GM12872 (cell line): Measurements from ENCODE around the gene KRTAP10-5.

Experiments used
- TF ChIP-seq, protein P1 (sequence below): IDR thresholded peaks from 3 replicates; pipeline ENCODE4 v1.5.1; 2011; ENCODE audit warnings: low read depth, mild to moderate bottlenecking, low read length, moderate library complexity; ENCODE audit not compliant: insufficient read depth

Gene KRTAP10-5

DNA sequence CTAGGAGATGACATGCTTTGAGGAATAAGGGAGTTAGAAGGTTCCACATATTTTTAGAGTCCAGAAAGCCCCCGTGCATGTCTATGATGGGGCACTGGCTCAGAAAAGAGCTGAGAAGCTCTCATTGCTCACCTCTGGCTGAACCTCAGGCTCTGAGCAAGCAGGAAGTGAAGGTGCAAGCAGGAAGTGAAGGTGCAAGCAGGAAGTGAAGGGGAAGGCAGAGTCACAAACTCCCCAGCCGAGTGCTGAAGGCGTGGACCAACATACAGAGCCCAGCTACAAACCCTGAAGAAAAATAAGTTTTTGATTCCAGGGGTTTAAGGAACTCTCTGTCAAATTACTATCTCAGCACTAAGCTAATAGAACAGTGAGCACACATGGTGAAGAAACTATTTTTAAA is 38.5 kb upstream of the KRTAP10-5 start:
- TF ChIP-seq, protein P1, sequence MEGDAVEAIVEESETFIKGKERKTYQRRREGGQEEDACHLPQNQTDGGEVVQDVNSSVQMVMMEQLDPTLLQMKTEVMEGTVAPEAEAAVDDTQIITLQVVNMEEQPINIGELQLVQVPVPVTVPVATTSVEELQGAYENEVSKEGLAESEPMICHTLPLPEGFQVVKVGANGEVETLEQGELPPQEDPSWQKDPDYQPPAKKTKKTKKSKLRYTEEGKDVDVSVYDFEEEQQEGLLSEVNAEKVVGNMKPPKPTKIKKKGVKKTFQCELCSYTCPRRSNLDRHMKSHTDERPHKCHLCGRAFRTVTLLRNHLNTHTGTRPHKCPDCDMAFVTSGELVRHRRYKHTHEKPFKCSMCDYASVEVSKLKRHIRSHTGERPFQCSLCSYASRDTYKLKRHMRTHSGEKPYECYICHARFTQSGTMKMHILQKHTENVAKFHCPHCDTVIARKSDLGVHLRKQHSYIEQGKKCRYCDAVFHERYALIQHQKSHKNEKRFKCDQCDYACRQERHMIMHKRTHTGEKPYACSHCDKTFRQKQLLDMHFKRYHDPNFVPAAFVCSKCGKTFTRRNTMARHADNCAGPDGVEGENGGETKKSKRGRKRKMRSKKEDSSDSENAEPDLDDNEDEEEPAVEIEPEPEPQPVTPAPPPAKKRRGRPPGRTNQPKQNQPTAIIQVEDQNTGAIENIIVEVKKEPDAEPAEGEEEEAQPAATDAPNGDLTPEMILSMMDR: no peak

DNA sequence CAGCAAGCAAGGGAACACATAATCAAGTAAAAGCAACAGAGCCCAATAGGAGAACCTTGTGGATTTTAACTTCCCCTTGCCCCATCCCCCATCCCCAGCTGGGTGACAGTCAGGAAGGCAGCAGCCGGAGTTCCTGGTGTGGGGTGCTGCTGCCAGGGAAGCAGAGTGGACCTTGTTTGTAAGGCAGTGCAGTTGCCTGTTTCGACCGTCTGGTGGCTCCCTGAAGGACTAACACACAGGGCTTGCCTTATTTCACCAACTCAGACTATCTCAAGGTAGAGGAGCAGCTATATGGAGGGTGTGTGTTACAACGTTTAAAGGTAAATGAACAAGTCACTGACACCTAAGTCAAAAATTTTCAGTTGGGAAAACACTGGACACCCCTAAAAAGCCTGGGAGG is 38.1 kb upstream of the KRTAP10-5 start:
- TF ChIP-seq, protein P1: 0 out of 3 replicates have a peak, but pooled peaks have one; percentile 28

DNA sequence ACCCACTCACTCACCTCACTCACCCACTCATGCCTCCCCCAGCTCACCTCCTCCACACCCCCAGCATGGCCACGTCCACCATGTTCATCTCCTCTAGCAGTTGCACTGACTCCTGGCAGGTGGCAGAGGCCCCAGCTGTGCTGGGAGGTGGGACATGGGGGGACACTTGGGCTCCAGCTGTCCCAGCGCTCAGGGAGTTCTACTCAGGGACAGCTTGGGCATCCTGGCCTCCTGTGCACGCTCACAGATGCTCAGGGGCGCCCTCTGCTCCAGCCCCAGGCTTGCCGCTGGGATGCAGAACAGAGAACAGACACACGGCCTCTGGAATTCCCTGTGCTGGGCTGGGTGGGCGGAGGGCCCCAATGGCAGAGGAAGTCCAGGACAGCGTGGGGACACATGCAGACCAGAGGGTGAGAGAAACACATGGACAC is 36.7 kb upstream of the KRTAP10-5 start:
- TF ChIP-seq, protein P1: no peak

DNA sequence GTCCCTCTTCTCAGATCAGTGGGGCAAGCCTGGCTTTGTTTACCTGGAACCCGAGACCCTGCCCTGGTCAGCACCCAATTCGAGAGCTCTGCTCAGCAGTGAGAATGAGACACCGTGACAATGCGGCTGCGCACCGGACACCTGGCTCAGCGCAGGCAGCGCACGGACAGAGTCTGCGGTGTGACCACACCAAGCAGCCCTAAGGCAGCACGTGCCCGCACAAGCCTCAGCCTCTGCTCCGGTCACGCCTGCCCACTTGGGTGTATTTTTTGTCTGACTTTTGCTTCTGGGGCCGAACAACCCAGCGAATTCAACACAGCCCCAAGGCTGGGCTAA is 36.2 kb upstream of the KRTAP10-5 start:
- TF ChIP-seq, protein P1: no peak

DNA sequence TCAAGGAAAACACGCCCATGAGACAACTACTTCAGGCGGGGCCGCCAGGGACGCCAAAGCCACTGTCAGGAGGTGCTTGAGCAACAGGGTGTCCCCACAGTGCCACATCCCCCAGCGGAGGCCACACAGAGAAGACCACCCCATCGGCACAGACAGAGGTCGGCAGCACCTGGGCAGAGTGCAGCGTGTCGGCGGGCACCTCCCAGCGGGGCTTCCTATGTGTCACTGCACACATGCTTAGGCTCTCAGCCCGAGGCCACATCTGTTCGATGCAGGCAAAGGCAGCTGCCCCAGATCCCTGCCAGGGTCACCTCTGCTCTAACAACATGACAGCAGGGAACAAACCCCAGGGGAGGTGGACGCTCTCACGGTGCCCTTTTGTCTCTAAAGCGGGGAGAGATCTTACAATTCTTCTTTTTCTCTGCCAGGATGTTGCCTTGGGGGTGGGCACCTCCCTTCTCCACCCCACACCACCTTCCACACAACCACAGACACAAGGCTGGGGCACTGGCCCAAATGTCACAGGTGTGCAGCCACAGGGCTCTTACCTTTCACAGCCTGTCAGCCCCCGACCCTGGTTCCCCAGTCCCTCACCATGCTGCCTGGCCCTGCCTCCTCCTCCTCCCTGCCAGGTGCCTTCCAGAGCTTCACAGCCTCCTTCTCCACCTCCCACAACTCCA is 35.6 kb upstream of the KRTAP10-5 start:
- TF ChIP-seq, protein P1: no peak

DNA sequence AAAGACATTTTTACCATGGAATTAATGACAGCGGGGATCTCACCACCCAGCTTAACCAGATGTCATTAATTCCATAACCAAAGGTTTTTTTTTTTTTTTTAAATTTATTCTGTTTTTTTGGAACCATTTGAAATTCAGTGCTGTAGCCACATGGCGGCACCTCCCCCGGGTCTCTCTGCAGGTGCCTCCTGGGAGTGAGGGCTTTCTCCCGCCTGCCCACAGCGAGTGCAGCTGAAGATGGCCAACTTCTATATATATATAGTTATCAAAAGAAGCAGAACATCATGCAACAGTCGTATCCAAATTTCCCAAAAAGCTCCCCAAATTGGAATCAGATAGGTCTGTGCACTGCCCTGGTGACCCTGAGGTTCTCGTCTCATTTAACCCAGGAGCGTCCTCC is 35.1 kb upstream of the KRTAP10-5 start:
- TF ChIP-seq, protein P1: no peak

DNA sequence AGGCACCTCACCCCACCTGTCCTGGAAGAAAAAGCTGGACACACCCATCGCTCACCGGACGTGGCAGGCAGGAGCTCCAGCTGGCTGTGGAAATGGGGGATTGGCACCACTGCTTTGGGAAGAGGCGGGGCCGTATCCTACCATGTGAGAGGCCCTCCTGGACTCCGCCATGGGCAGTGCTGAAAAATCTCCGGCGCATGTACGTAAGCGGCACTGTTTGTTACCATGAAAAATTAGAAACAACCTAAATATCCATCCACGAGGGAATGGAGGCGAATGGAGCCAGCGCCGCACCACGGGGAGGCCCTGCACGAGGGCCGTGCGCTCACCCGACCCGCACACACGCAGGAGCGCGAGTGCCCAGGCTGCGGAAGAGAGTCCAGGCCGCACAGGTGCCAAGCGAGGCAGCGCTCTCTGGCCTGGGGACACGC is 34.6 kb upstream of the KRTAP10-5 start:
- TF ChIP-seq, protein P1: no peak

DNA sequence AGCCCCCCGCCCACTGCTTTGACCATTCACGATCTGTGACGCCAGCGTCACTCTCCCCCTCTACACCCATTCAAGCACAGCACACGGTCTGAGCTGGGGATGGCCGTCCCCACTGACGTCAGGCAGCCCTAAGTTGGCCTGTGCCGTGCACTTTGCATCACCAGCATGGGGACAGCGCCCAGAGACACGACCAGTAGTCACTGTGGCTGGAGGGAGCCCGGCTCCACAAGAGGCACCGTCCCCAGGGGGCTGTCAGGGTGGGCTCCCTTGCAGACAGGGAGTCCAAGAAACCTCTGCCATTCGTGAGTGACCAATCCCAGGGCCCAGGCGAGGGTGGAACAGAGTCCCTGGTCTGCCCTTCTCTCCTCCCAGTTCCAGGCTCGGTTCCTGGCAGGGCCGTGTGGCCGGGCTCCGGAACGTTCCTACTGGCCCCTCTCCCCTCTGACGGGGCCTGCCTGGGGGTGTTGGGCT is 33.8 kb upstream of the KRTAP10-5 start:
- TF ChIP-seq, protein P1: no peak
